Measurements from ENCODE around the gene MRPL34. TPM values are rescaled to one million over a fixed set of nuclear protein-coding genes. Genes with fewer than 3 reads are reported as not detected.
A peak's percentile ranks its signal among the peaks of the same experiment; 100 is the strongest.

MRPL34 gene
- total RNA-seq: 206 TPM
- long read RNA-seq, transcript MRPL34-201 (2 exons, 968 nt): major isoform, 119 of 129 reads
- long read RNA-seq, partial matches to known transcripts: 0 of 129 reads
- long read RNA-seq, other reads (novel, unspliced or antisense): 10 of 129 reads

DNA sequence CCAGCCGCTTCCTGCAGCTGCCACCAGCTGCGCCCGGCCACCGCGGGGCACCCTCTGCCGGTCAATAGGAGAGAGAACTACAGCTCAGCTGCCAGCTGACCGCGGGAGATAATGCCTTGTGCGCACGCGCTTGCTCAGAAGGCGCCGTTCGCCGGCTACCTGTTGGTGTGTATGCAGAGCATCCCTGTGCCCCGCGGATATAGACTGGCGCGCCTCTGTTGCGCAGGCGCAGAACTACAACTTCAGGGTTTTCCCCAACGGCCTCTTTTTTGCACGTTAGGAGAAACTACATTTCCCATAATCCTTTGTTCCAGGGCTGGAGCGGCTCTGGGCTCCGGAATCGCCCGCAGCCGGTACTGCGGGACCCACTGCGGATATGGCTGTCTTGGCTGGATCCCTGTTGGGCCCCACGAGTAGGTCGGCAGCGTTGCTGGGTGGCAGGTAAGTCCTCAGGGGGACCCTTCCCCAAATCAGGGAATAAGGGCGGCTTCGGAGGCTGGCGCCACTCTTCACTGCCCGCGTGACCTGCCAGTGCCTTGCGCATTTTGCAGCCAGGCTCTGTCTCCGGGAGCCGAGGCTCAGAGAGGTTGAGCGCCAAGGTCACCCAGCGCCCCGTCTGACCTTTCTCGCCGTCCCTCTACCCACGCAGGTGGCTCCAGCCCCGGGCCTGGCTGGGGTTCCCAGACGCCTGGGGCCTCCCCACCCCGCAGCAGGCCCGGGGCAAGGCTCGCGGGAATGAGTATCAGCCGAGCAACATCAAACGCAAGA is at the start of gene MRPL34:
MRPL34 (plus strand) TSS at position 356 of the 768 bp plus-strand sequence; CDS start at position 377, 21 bp downstream.
- TF ChIP-seq, protein P1, sequence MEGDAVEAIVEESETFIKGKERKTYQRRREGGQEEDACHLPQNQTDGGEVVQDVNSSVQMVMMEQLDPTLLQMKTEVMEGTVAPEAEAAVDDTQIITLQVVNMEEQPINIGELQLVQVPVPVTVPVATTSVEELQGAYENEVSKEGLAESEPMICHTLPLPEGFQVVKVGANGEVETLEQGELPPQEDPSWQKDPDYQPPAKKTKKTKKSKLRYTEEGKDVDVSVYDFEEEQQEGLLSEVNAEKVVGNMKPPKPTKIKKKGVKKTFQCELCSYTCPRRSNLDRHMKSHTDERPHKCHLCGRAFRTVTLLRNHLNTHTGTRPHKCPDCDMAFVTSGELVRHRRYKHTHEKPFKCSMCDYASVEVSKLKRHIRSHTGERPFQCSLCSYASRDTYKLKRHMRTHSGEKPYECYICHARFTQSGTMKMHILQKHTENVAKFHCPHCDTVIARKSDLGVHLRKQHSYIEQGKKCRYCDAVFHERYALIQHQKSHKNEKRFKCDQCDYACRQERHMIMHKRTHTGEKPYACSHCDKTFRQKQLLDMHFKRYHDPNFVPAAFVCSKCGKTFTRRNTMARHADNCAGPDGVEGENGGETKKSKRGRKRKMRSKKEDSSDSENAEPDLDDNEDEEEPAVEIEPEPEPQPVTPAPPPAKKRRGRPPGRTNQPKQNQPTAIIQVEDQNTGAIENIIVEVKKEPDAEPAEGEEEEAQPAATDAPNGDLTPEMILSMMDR (IDR thresholded peaks at IDR 0.05; ENCODE audit: borderline replicate concordance): peak; percentile 82
- DNase-seq: peak; percentile 93
- peaks cover 76% of the 10 kb centered on the region for H3K4me1 ChIP-seq
- H3K27me3 ChIP-seq (ENCODE audit: low read depth): no peaks in the 10 kb centered on the region
- H3K27ac ChIP-seq (replicated peaks): peak within 1 kb of the TSS; percentile 98
- peak within 1 kb of the TSS; percentile 87 for H3K4me3 ChIP-seq
- H3K9me3 ChIP-seq (replicated peaks): no peaks in the 10 kb centered on the region
- H3K36me3 ChIP-seq: peaks cover 2% of the 10 kb centered on the region
- intact Hi-C loops (cut with micrococcal nuclease): no loop called here

DNA sequence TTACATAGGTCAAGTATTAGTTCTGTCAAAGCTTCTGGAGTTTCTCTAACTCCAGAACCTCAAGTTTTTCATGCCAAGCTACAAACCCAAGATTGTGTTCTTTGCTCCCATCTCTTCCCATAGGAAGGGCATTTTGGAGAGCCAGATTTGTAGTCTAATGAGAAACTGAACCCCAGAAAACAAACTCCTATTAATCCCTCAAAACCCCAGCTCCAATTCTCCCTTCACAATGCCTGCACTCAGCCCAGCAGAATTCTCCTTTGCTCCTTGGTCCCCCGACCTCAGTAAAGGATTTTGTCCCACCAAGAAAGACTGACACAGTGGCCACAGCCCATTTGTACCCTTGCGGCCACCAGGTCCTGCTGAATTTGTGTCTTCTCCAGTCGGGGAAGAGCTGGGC is 49.5 kb upstream of the MRPL34 start:
- Histone ChIP-seq H3K27me3 (ENCODE audit: low read depth) (no peaks in the 10 kb centered on the region), H3K36me3 (peaks cover 21% of the 10 kb centered on the region), H3K4me3 (no peak overlapping the region), H3K9me3 (replicated peaks) (peaks cover 13% of the 10 kb centered on the region), H3K4me1 (no peaks in the 10 kb centered on the region), H3K27ac (replicated peaks) (no peak overlapping the region)
- no peak for DNase-seq
- intact Hi-C loops (cut with micrococcal nuclease): no loop called here
- TF ChIP-seq, protein P1 (IDR thresholded peaks at IDR 0.05; ENCODE audit: borderline replicate concordance): no peak

DNA sequence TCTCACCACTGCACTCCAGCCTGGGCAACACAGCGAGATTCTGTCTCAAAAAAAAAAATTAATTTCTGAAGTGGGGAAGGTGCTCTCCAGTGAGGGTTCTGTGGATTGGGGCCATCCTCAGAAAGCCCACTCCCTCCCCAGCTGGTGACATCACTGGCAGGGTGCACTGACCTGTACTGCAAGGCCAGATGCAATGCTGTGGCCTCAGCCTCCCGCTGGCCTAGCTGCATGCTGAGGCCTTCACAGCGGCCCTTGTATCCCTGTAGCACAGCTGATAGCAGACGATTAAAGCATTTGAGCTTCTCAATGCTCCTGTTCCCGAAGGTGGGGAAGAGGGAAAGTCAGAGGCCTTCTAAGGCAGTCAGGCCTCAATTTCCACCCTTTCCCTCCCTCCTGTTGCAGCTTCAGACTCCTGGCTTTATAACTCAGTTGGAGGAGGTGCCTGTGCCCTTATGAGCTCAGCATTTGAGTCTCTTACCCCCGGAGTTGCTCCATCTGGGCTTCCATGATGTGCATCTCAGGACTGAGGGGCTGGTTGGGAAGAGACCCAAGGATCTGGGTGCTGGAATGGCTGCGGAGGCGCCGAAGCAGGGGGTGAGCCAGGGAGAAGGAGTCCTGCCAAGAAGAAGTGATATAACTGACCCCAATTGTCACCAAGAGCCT is 46.4 kb upstream of the MRPL34 start:
- Histone ChIP-seq H3K27ac (replicated peaks) (no peak overlapping the region), H3K4me1 (peaks cover 9% of the 10 kb centered on the region), H3K36me3 (peaks cover 16% of the 10 kb centered on the region), H3K27me3 (ENCODE audit: low read depth) (no peaks in the 10 kb centered on the region), H3K9me3 (replicated peaks) (peaks cover 13% of the 10 kb centered on the region), H3K4me3 (no peak overlapping the region)
- DNase-seq: no peak
- TF ChIP-seq, protein P1 (IDR thresholded peaks at IDR 0.05; ENCODE audit: borderline replicate concordance): no peak
- intact Hi-C loops (cut with micrococcal nuclease): no loop called here

DNA sequence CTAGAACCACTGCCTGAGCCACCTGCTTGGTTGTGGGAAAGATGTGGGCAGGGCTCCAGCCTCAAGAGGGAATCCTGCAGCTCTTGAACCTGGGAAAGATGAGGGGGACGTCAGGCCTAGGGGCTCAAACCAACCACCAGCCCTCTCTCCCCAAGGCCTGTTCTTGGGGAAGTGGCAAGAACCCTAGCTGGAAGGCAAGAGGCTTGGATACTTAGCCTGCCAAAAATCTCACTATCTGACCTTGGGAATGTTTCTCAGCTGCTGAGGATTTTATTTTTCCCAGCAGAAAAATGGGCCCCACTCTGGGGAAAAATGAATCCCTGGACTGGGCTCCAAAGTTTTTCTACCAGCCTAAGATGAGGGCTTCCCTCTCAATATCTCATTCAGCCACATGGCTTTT is 45.7 kb upstream of the MRPL34 start:
- no peak for DNase-seq
- H3K4me3 ChIP-seq: no peak overlapping the region
- TF ChIP-seq, protein P1 (IDR thresholded peaks at IDR 0.05; ENCODE audit: borderline replicate concordance): no peak
- H3K27me3 ChIP-seq (ENCODE audit: low read depth): no peaks in the 10 kb centered on the region
- intact Hi-C loops (cut with micrococcal nuclease): no loop called here
- peaks cover 16% of the 10 kb centered on the region for H3K36me3 ChIP-seq
- H3K4me1 ChIP-seq: peaks cover 10% of the 10 kb centered on the region
- H3K9me3 ChIP-seq (replicated peaks): peaks cover 13% of the 10 kb centered on the region
- no peak overlapping the region for H3K27ac ChIP-seq (replicated peaks)

DNA sequence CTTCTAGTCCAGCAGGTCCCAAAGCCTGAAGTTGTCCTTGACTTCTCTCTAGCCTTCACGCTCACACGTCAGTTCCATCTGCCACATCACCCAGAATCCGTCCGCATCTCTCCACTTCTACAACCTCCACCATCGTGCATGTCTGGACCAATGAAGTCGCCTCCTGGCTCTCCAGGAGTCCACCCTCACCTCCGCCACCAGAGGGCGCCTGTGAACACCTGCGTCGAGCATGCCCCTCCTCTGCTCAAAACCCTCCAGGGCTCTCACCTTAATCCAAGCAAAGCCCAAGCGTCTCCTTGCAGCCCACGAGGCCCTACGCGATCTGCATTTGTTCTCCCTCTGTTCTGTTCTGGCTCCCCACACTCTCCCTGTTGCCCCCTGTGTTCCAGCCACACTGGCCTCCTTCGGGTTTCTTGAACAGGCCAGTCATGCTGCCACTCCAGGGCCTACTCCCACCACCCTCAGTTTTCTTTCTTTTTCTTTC is 44.8 kb upstream of the MRPL34 start:
- H3K4me1 ChIP-seq: peaks cover 15% of the 10 kb centered on the region
- intact Hi-C loops (cut with micrococcal nuclease): no loop called here
- DNase-seq: peak; percentile 78
- peaks cover 13% of the 10 kb centered on the region for H3K9me3 ChIP-seq (replicated peaks)
- TF ChIP-seq, protein P1 (IDR thresholded peaks at IDR 0.05; ENCODE audit: borderline replicate concordance): peak; percentile 92
- H3K4me3 ChIP-seq: peak overlapping the region; percentile 1
- H3K27me3 ChIP-seq (ENCODE audit: low read depth): no peaks in the 10 kb centered on the region
- H3K36me3 ChIP-seq: peaks cover 16% of the 10 kb centered on the region
- no peak overlapping the region for H3K27ac ChIP-seq (replicated peaks)
